OCI-LY1 (cell line): ENCODE data around the gene PDE6B.

Source experiments
- H2AFZ ChIP-seq: fragments of 200-600 bp; sonication (generic), shearing (Covaris generic); 2 replicates; pipeline ENCODE4 v1.6.0; 2014; ENCODE audit warnings: antibody characterized with exemption, mild to moderate bottlenecking, low read length
- H3F3A ChIP-seq: fragments of 200-600 bp; sonication (generic), shearing (Covaris generic); 2 replicates; pipeline ENCODE4 v1.6.0; 2014; ENCODE audit warnings: mild to moderate bottlenecking, antibody characterized with exemption, low read length, moderate library complexity; ENCODE audit not compliant: insufficient read depth
- H3K27ac ChIP-seq: fragments of 200-600 bp; sonication (generic); 2 replicates; pipeline ENCODE4 v1.5.1; 2014; ENCODE audit warnings: low read length, mixed run types, mild to moderate bottlenecking, low read depth; ENCODE audit not compliant: poor library complexity, severe bottlenecking
- H3K27me3 ChIP-seq: fragments of 200-600 bp; sonication (generic); 2 replicates; pipeline ENCODE4 v1.6.0; 2014; ENCODE audit warnings: antibody characterized with exemption, mild to moderate bottlenecking, low read length, moderate library complexity; ENCODE audit not compliant: insufficient read depth
- H3K36me3 ChIP-seq: fragments of 200-600 bp; sonication (generic); 2 replicates; pipeline ENCODE4 v1.6.1; 2014; ENCODE audit warnings: mild to moderate bottlenecking, antibody characterized with exemption, low read length, moderate library complexity, mixed read lengths; ENCODE audit not compliant: insufficient read depth
- H3K4me1 ChIP-seq: fragments of 200-600 bp; sonication (generic); 2 replicates; pipeline ENCODE4 v1.5.1; 2014; ENCODE audit warnings: mild to moderate bottlenecking, low read length, moderate library complexity; ENCODE audit not compliant: insufficient read depth, severe bottlenecking
- H3K4me2 ChIP-seq: fragments of 200-600 bp; sonication (generic), shearing (Covaris generic); 2 replicates; pipeline ENCODE4 v1.6.1; 2014; ENCODE audit warnings: low read length
- H3K4me3 ChIP-seq: fragments of 200-600 bp; sonication (generic); 2 replicates; pipeline ENCODE4 v1.5.1; 2014; ENCODE audit warnings: low read length, low read depth, mild to moderate bottlenecking, mixed read lengths; ENCODE audit not compliant: poor library complexity, severe bottlenecking
- H3K79me2 ChIP-seq: fragments of 200-600 bp; shearing (Covaris generic); 2 replicates; pipeline ENCODE4 v1.6.1; 2016; ENCODE audit warnings: mixed run types, low read length, mixed read lengths; ENCODE audit not compliant: insufficient read depth
- H3K9ac ChIP-seq: fragments of 200-600 bp; sonication (generic), shearing (Covaris generic); 2 replicates; pipeline ENCODE4 v1.6.1; 2014; ENCODE audit warnings: mild to moderate bottlenecking, low read length, mixed read lengths
- H3K9me2 ChIP-seq: fragments of 200-600 bp; sonication (generic), shearing (Covaris generic); 2 replicates; pipeline ENCODE4 v1.6.1; 2014; ENCODE audit warnings: low read depth, mild to moderate bottlenecking, low read length, mixed read lengths
- H3K9me3 ChIP-seq: fragments of 200-600 bp; shearing (Covaris generic); 2 replicates; pipeline ENCODE4 v1.6.1; 2014; ENCODE audit warnings: low read length, mixed read lengths
- H4K20me1 ChIP-seq: fragments of 200-600 bp; sonication (generic), shearing (Covaris generic); 2 replicates; pipeline ENCODE4 v1.6.0; 2016; ENCODE audit warnings: mild to moderate bottlenecking, low read length; ENCODE audit not compliant: insufficient read depth
- CTCF ChIP-seq: fragments of 200-600 bp; sonication (generic), shearing (Covaris generic); IDR thresholded peaks from 2 replicates; pipeline ENCODE4 v1.5.1; 2017; ENCODE audit warnings: mild to moderate bottlenecking, antibody characterized with exemption, low read length, moderate library complexity, mixed read lengths
- EZH2 ChIP-seq: fragments of 200-600 bp; sonication (generic), shearing (Covaris generic); IDR thresholded peaks from 2 replicates; pipeline ENCODE4 v1.8.0; 2017; ENCODE audit warnings: borderline replicate concordance, mixed run types, mild to moderate bottlenecking, antibody characterized with exemption, low read length, moderate library complexity, mixed read lengths

The PDE6B gene

GRCh38 chr4:581181-581580 is 44.2 kb upstream of the PDE6B start:
- Histone ChIP-seq H3K9me2 (no peaks in the 10 kb centered on the region), H3K79me2 (no peaks in the 10 kb centered on the region), H3K27me3 (no peaks in the 10 kb centered on the region), H3K36me3 (no peaks in the 10 kb centered on the region), H3K4me3 (no peak overlapping the region), H3K27ac (no peak overlapping the region), H3F3A (no peaks in the 10 kb centered on the region), H2AFZ (no peak overlapping the region), H3K4me2 (no peak overlapping the region), H3K4me1 (no peaks in the 10 kb centered on the region), H3K9me3 (no peaks in the 10 kb centered on the region), H4K20me1 (no peaks in the 10 kb centered on the region), H3K9ac (no peak overlapping the region)
- TF ChIP-seq EZH2, result no peak
- TF ChIP-seq CTCF, result no peak

- Histone ChIP-seq H3F3A (no peaks in the 10 kb centered on the region), H3K4me3 (no peak overlapping the region), H3K4me1 (no peaks in the 10 kb centered on the region), H4K20me1 (no peaks in the 10 kb centered on the region), H3K36me3 (no peaks in the 10 kb centered on the region), H3K79me2 (no peaks in the 10 kb centered on the region), H3K9ac (no peak overlapping the region), H2AFZ (no peak overlapping the region), H3K4me2 (no peak overlapping the region), H3K27ac (no peak overlapping the region), H3K27me3 (no peaks in the 10 kb centered on the region), H3K9me3 (no peaks in the 10 kb centered on the region), H3K9me2 (no peaks in the 10 kb centered on the region)
- no peak for TF ChIP-seq EZH2
- no peak for TF ChIP-seq CTCF
Observed at GRCh38 chr4:581753-582361, 43.5 kb upstream of the PDE6B start.

GRCh38 chr4:583820-584219 is 41.6 kb upstream of the PDE6B start:
- TF ChIP-seq CTCF, result no peak
- TF ChIP-seq EZH2, result no peak

More at GRCh38 chr4:583820-584219, 41.6 kb upstream of the PDE6B start:
- Histone ChIP-seq H3K4me2 (no peak overlapping the region), H3K27me3 (no peaks in the 10 kb centered on the region), H4K20me1 (no peaks in the 10 kb centered on the region), H3K9ac (no peak overlapping the region), H3F3A (no peaks in the 10 kb centered on the region), H3K4me1 (no peaks in the 10 kb centered on the region), H2AFZ (no peak overlapping the region), H3K9me2 (no peaks in the 10 kb centered on the region), H3K9me3 (no peaks in the 10 kb centered on the region), H3K36me3 (no peaks in the 10 kb centered on the region), H3K27ac (no peak overlapping the region), H3K4me3 (no peak overlapping the region), H3K79me2 (no peaks in the 10 kb centered on the region)
